ENCODE measurements around the gene SDR42E1.

- TF ChIP-seq CTCF (optimal IDR thresholded peaks at IDR 0.05 in 1 of 3, IDR thresholded peaks at IDR 0.05 in 1 of 3, conservative IDR thresholded peaks at IDR 0.05 in 1 of 3; ENCODE audit: extremely low read depth in 1 of 3, insufficient read depth in 2 of 3, low read length in 3 of 3) (no peak), EZH2 (IDR thresholded peaks at IDR 0.05; ENCODE audit: low read length) (no peak)
Observed at GRCh38 chr16:82043680-82044584, 32.7 kb upstream of the SDR42E1 start.

All from keratinocyte (primary cell).